ENCODE measurements around the gene TDRD9.
"Not testable (repeated sequence)": the region's sequence is repeated elsewhere in the genome, so short reads cannot be mapped to it uniquely, and the experiment has no call there.

Gene TDRD9

DNA sequence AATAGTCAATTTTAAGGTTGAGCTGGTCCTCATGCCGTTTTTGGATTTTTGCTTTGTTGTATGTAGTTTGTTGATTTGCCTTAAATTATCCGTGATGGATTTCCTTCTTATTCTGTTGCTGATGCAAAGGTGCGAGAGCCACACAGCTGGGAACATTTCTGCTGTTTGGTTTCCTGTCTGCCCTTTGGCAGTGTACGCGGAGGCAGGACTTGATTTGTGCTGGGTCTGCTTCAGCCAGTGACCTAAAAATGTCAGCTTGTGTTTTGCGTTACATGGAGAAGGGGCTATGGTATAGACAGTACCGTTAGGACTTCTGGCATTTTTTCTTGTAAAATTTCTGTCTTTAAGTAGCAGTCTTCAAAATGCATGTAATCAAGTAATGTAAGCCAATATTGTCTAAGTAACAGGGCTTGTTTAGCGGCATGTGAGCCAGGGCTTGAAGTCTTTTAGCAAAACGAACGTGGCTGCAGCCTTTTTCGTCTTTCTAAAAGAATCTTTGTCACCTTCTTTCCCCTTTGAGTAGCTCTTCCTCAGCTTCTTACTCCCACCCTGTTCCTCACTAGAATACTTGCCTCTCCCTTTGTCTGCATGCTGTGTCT lies 32.3 kb downstream of the TDRD9 start:
- H3K27me3 ChIP-seq (ENCODE audit: insufficient read depth, low read length): peaks cover 17% of the 10 kb centered on the region
- no peak overlapping the region for H3K27ac ChIP-seq (ENCODE audit: low read depth, low read length)
- H2AFZ ChIP-seq (ENCODE audit: low read length, unreplicated experiment): no peak overlapping the region
- H3K4me3 ChIP-seq (ENCODE audit: low read depth, low read length): no peak overlapping the region
- H3K4me1 ChIP-seq (ENCODE audit: control insufficient read depth, insufficient read depth, low read length, unreplicated experiment): no peaks in the 10 kb centered on the region
- no peaks in the 10 kb centered on the region for H3K79me2 ChIP-seq (ENCODE audit: control insufficient read depth, insufficient read depth, low read length, unreplicated experiment)
- no peaks in the 10 kb centered on the region for H3K36me3 ChIP-seq (ENCODE audit: insufficient read depth, low read length)

DNA sequence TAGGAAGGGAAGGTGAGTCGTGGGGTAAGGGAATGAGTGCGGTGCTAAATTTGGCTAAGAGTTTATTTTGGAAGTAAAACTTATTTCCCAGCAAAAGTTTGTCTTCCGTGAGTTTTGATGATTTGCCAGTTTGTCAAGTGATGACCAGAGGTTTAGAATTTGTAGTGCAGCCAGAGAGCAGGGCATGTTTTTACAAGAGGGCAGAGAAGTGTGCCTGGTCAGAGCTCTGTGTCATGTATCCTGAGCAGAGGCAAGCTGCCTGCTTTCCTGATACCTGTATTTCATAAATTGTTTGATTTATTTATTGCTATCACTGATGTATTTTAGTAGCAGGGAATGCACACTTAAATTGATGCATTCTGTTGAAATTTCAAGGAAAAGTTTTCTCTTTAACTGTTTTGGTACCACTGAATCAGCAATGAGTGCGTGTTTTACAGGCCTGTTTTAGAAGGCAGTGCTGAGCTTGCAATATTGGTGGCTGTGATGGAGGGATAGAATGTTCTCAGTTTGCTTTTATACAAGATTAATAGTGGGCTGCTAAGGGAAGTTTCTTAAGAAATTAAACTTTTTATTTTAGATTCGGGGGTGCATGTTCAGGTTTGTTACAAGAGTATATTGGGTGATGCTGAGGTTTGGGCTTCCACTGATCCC lies 33.8 kb downstream of the TDRD9 start:
- Histone ChIP-seq H3K4me1 (ENCODE audit: control insufficient read depth, insufficient read depth, low read length, unreplicated experiment) (no peaks in the 10 kb centered on the region), H3K79me2 (ENCODE audit: control insufficient read depth, insufficient read depth, low read length, unreplicated experiment) (no peaks in the 10 kb centered on the region), H3K27me3 (ENCODE audit: insufficient read depth, low read length) (peaks cover 25% of the 10 kb centered on the region), H3K27ac (ENCODE audit: low read depth, low read length) (no peak overlapping the region), H3K36me3 (ENCODE audit: insufficient read depth, low read length) (no peaks in the 10 kb centered on the region), H3K4me3 (ENCODE audit: low read depth, low read length) (no peak overlapping the region), H2AFZ (ENCODE audit: low read length, unreplicated experiment) (no peak overlapping the region)

DNA sequence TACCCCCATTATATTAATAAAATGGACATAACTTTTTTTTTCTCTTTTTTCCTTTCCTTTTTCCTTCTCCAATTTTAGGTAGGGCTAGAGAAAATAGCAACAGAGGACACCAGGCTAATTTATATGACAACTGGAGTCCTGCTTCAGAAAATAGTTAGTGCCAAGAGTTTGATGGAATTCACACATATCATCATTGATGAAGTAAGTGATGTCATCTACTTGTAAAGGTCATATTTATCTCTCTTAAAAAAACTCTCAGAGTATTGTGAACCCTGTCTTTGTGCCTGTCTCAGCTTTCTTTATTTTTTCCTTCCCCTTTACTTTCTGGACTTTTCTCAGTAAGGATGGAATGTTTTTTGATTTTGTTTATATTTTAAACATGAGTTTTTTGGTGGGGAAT lies 38.4 kb downstream of the TDRD9 start:
- H2AFZ ChIP-seq (ENCODE audit: low read length, unreplicated experiment): no peak overlapping the region
- no peaks in the 10 kb centered on the region for H3K79me2 ChIP-seq (ENCODE audit: control insufficient read depth, insufficient read depth, low read length, unreplicated experiment)
- no peak overlapping the region for H3K27ac ChIP-seq (ENCODE audit: low read depth, low read length)
- no peaks in the 10 kb centered on the region for H3K36me3 ChIP-seq (ENCODE audit: insufficient read depth, low read length)
- H3K4me1 ChIP-seq (ENCODE audit: control insufficient read depth, insufficient read depth, low read length, unreplicated experiment): no peaks in the 10 kb centered on the region
- peaks cover 30% of the 10 kb centered on the region for H3K27me3 ChIP-seq (ENCODE audit: insufficient read depth, low read length)
- H3K4me3 ChIP-seq (ENCODE audit: low read depth, low read length): no peak overlapping the region

DNA sequence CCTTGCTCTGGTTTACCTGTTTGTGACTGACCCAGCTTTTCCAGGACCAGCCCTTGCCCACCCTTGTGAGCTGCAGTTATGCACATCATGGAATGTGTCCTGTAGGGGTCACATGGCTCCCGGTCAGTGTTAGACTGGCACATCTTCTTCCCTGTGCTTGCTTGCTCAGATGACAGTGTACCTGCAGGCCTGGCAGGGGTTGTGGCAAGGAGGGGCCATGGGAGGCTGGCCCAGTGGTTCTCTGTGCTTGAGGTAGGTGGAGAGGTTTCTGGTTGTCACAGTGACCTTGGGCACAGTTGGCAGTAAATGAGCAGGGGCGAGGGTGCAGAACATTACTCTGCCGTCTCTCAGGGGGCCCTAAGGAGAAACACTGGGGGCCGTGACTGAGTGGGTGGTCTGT lies 41.7 kb downstream of the TDRD9 start:
- Histone ChIP-seq H3K27me3 (ENCODE audit: insufficient read depth, low read length) (peaks cover 18% of the 10 kb centered on the region), H3K79me2 (ENCODE audit: control insufficient read depth, insufficient read depth, low read length, unreplicated experiment) (no peaks in the 10 kb centered on the region), H2AFZ (ENCODE audit: low read length, unreplicated experiment) (no peak overlapping the region), H3K27ac (ENCODE audit: low read depth, low read length) (no peak overlapping the region), H3K4me3 (ENCODE audit: low read depth, low read length) (no peak overlapping the region), H3K4me1 (ENCODE audit: control insufficient read depth, insufficient read depth, low read length, unreplicated experiment) (no peaks in the 10 kb centered on the region), H3K36me3 (ENCODE audit: insufficient read depth, low read length) (no peaks in the 10 kb centered on the region)

- Histone ChIP-seq H2AFZ (ENCODE audit: low read length, unreplicated experiment) (no peak overlapping the region), H3K27me3 (ENCODE audit: insufficient read depth, low read length) (peaks cover 5% of the 10 kb centered on the region; the same call in 1 of the 2 replicates), H3K79me2 (ENCODE audit: control insufficient read depth, insufficient read depth, low read length, unreplicated experiment) (no peaks in the 10 kb centered on the region), H3K4me1 (ENCODE audit: control insufficient read depth, insufficient read depth, low read length, unreplicated experiment) (no peaks in the 10 kb centered on the region), H3K36me3 (ENCODE audit: insufficient read depth, low read length) (no peaks in the 10 kb centered on the region), H3K4me3 (ENCODE audit: low read depth, low read length) (no peak overlapping the region), H3K27ac (ENCODE audit: low read depth, low read length) (no peak overlapping the region)
These were observed 45.1 kb downstream of the TDRD9 start for GRCh38 chr14:103973354-103973753.

GRCh38 chr14:103974575-103974974 lies 46.3 kb downstream of the TDRD9 start:
- Histone ChIP-seq H3K4me3 (ENCODE audit: low read depth, low read length) (no peak overlapping the region), H2AFZ (ENCODE audit: low read length, unreplicated experiment) (no peak overlapping the region), H3K27ac (ENCODE audit: low read depth, low read length) (no peak overlapping the region), H3K27me3 (ENCODE audit: insufficient read depth, low read length) (peaks cover 5% of the 10 kb centered on the region; the same call in 1 of the 2 replicates), H3K4me1 (ENCODE audit: control insufficient read depth, insufficient read depth, low read length, unreplicated experiment) (no peaks in the 10 kb centered on the region), H3K79me2 (ENCODE audit: control insufficient read depth, insufficient read depth, low read length, unreplicated experiment) (no peaks in the 10 kb centered on the region), H3K36me3 (ENCODE audit: insufficient read depth, low read length) (no peaks in the 10 kb centered on the region)

DNA sequence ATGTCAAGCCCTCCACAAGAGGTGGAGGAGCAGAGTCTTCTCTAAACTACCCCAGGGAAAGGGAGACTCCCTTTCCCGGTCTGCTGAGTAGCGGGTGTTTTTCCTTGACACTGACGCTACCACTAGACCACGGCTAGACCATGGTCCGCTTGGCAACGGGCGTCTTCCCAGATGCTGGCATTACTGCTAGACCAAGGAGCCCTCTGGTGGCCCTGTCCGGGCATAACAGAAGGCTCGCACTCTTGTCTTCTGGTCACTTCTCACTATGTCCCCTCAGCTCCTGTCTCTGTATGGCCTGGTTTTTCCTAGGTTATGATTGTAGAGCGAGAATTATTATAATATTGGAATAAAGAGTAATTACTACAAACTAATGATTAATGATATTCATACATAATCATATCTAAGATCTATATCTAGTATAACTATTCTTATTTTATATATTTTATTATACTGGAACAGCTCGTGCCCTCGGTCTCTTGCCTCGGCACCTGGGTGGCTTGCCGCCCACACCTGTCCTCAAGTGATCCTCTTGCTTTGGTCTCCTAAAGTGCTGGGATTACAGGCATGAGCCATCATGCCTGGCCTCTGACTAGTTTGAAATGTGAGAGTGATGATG lies 52.5 kb downstream of the TDRD9 start:
- peaks cover 28% of the 10 kb centered on the region for H3K27me3 ChIP-seq (ENCODE audit: insufficient read depth, low read length)
- H3K4me1 ChIP-seq (ENCODE audit: control insufficient read depth, insufficient read depth, low read length, unreplicated experiment); H3K79me2 ChIP-seq (ENCODE audit: control insufficient read depth, insufficient read depth, low read length, unreplicated experiment); H3K27ac ChIP-seq (ENCODE audit: low read depth, low read length); H2AFZ ChIP-seq (ENCODE audit: low read length, unreplicated experiment); H3K4me3 ChIP-seq (ENCODE audit: low read depth, low read length); H3K36me3 ChIP-seq (ENCODE audit: insufficient read depth, low read length): not testable (repeated sequence)

DNA sequence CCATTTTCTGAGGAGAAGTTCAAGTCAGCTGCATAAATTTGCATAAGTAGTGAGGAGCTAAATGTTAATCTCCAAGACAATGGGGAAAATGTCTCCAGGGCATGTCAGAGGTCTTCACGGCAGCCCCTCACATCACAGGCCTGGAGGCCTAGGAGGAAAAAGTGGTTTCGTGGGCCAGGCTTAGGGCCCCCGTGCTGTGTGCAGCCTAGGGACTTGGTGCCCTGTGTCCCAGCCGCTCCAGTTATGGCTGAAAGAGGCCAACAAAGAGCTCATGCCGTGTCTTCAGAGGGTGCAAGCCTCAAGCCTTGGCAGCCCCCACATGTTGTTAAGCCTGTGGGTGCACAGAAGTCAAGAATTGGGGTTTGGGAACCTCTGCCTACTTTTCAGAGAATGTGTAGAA lies 55.9 kb downstream of the TDRD9 start:
- peaks cover 55% of the 10 kb centered on the region for H3K27me3 ChIP-seq (ENCODE audit: insufficient read depth, low read length)
- H3K79me2 ChIP-seq (ENCODE audit: control insufficient read depth, insufficient read depth, low read length, unreplicated experiment): no peaks in the 10 kb centered on the region
- no peak overlapping the region for H2AFZ ChIP-seq (ENCODE audit: low read length, unreplicated experiment)
- no peaks in the 10 kb centered on the region for H3K4me1 ChIP-seq (ENCODE audit: control insufficient read depth, insufficient read depth, low read length, unreplicated experiment)
- no peaks in the 10 kb centered on the region for H3K36me3 ChIP-seq (ENCODE audit: insufficient read depth, low read length)
- H3K4me3 ChIP-seq (ENCODE audit: low read depth, low read length): no peak overlapping the region
- no peak overlapping the region for H3K27ac ChIP-seq (ENCODE audit: low read depth, low read length)

DNA sequence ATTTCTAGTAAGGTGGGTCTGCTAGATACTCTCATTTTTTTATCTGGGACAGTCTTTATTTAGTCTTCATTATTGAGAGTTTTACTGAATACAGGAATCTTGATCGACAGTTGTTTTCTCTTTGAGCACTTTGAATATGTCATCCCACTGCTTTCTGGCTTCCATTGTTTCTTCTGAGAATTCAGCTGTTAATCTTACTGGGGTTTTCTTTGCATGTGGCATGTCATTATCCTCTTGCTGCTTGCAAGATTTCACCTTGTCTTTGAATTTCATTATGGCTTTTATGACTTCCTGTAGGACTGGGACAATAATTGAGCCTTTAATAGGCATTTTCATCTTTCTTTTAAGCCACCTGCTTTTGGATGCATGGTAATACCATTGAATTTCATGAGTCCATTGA lies 60.8 kb downstream of the TDRD9 start:
- no peak overlapping the region for H2AFZ ChIP-seq (ENCODE audit: low read length, unreplicated experiment)
- no peak overlapping the region for H3K4me3 ChIP-seq (ENCODE audit: low read depth, low read length)
- H3K79me2 ChIP-seq (ENCODE audit: control insufficient read depth, insufficient read depth, low read length, unreplicated experiment): no peaks in the 10 kb centered on the region
- H3K36me3 ChIP-seq (ENCODE audit: insufficient read depth, low read length): no peaks in the 10 kb centered on the region
- H3K27ac ChIP-seq (ENCODE audit: low read depth, low read length): no peak overlapping the region
- no peaks in the 10 kb centered on the region for H3K4me1 ChIP-seq (ENCODE audit: control insufficient read depth, insufficient read depth, low read length, unreplicated experiment)
- H3K27me3 ChIP-seq (ENCODE audit: insufficient read depth, low read length): peaks cover 79% of the 10 kb centered on the region

GRCh38 chr14:103989964-103990363 lies 61.7 kb downstream of the TDRD9 start:
- Histone ChIP-seq H3K27ac (ENCODE audit: low read depth, low read length) (no peak overlapping the region), H3K27me3 (ENCODE audit: insufficient read depth, low read length) (peaks cover 81% of the 10 kb centered on the region), H3K4me3 (ENCODE audit: low read depth, low read length) (no peak overlapping the region), H3K79me2 (ENCODE audit: control insufficient read depth, insufficient read depth, low read length, unreplicated experiment) (no peaks in the 10 kb centered on the region), H3K4me1 (ENCODE audit: control insufficient read depth, insufficient read depth, low read length, unreplicated experiment) (no peaks in the 10 kb centered on the region), H2AFZ (ENCODE audit: low read length, unreplicated experiment) (no peak overlapping the region), H3K36me3 (ENCODE audit: insufficient read depth, low read length) (no peaks in the 10 kb centered on the region)

All from ACC112 (cell line).